Stimulated activated CD4-positive, alpha-beta T cell treated with anti-CD3 and anti-CD28 coated beads, Interleukin-2, amount 100 ng/mL, for 48 hours (primary cell): Measurements from ENCODE around the gene CASQ2.

Source experiments
- DNase-seq, 2 donors: peaks; one replicate each; pipeline ENCODE4 v3.0.0-alpha.2; 2020

The CASQ2 gene

GRCh38 chr1:115690972-115691371, 77.5 kb downstream of the CASQ2 start:
- DNase-seq = no peak

- no peak for DNase-seq
These were observed 80.8 kb downstream of the CASQ2 start for GRCh38 chr1:115687744-115688143.

- DNase-seq = no peak
These were observed 83.3 kb downstream of the CASQ2 start for GRCh38 chr1:115685029-115685705.

- no peak for DNase-seq
These were observed 85.7 kb downstream of the CASQ2 start for GRCh38 chr1:115682792-115683191.

GRCh38 chr1:115680730-115681111, 87.8 kb downstream of the CASQ2 start:
- no peak for DNase-seq

- no peak for DNase-seq
These were observed 89.3 kb downstream of the CASQ2 start for GRCh38 chr1:115679141-115679611.

- no peak for DNase-seq
These were observed 90.4 kb downstream of the CASQ2 start for GRCh38 chr1:115678141-115678540.

GRCh38 chr1:115677565-115677964, 90.9 kb downstream of the CASQ2 start:
- no peak for DNase-seq

GRCh38 chr1:115677182-115677555, 91.3 kb downstream of the CASQ2 start:
- no peak for DNase-seq

- DNase-seq = no peak
These were observed 91.9 kb downstream of the CASQ2 start for GRCh38 chr1:115676498-115677181.

- DNase-seq = no peak
These were observed 96.1 kb downstream of the CASQ2 start for GRCh38 chr1:115672224-115673009.

GRCh38 chr1:115671176-115671934, 97.2 kb downstream of the CASQ2 start:
- DNase-seq = no peak

GRCh38 chr1:115670476-115671175, 97.9 kb downstream of the CASQ2 start:
- no peak for DNase-seq

GRCh38 chr1:115669886-115670285, 98.6 kb downstream of the CASQ2 start:
- DNase-seq = no peak

GRCh38 chr1:115669002-115669673, 99.4 kb downstream of the CASQ2 start:
- DNase-seq = no peak

GRCh38 chr1:115668579-115668978, 99.9 kb downstream of the CASQ2 start:
- DNase-seq = no peak

- no peak for DNase-seq
These were observed 101.8 kb downstream of the CASQ2 start for GRCh38 chr1:115666702-115667101.

GRCh38 chr1:115666206-115666605, 102.3 kb downstream of the CASQ2 start:
- no peak for DNase-seq

GRCh38 chr1:115665319-115666096, 103.0 kb downstream of the CASQ2 start:
- no peak for DNase-seq

GRCh38 chr1:115661157-115661556, 107.4 kb downstream of the CASQ2 start:
- no peak for DNase-seq

GRCh38 chr1:115660151-115660550, 108.4 kb downstream of the CASQ2 start:
- DNase-seq = no peak
